Raji (cell line): ENCODE data around the gene WBP2NL.

Experiments used
- POLR2A ChIP-seq: IDR thresholded peaks from 2 replicates; pipeline ENCODE4 v1.6.1; 2011; ENCODE audit warnings: low read depth, low read length, control low read depth; ENCODE audit not compliant: insufficient read depth

WBP2NL gene

GRCh38 chr22:42052765-42053164 is 54.2 kb downstream of the WBP2NL start:
- TF ChIP-seq POLR2A, result no peak

- no peak for TF ChIP-seq POLR2A
These were observed 58.3 kb downstream of the WBP2NL start for GRCh38 chr22:42056757-42057511.

- TF ChIP-seq POLR2A, result no peak
These were observed 61.9 kb downstream of the WBP2NL start for GRCh38 chr22:42060489-42060888.

GRCh38 chr22:42061041-42061440 is 62.5 kb downstream of the WBP2NL start:
- no peak for TF ChIP-seq POLR2A

GRCh38 chr22:42062506-42063170 is 64.0 kb downstream of the WBP2NL start:
- TF ChIP-seq POLR2A, result no peak

GRCh38 chr22:42064629-42065028 is 66.0 kb downstream of the WBP2NL start:
- no peak for TF ChIP-seq POLR2A

- no peak for TF ChIP-seq POLR2A
These were observed 67.0 kb downstream of the WBP2NL start for GRCh38 chr22:42065438-42066125.

- no peak for TF ChIP-seq POLR2A
These were observed 67.7 kb downstream of the WBP2NL start for GRCh38 chr22:42066126-42066761.

GRCh38 chr22:42066937-42067336 is 68.3 kb downstream of the WBP2NL start:
- TF ChIP-seq POLR2A, result no peak

GRCh38 chr22:42067671-42068251 is 69.2 kb downstream of the WBP2NL start:
- TF ChIP-seq POLR2A, result no peak

GRCh38 chr22:42068291-42068690 is 69.7 kb downstream of the WBP2NL start:
- no peak for TF ChIP-seq POLR2A

- TF ChIP-seq POLR2A, result no peak
These were observed 71.4 kb downstream of the WBP2NL start for GRCh38 chr22:42069801-42070516.

GRCh38 chr22:42070517-42071422 is 72.2 kb downstream of the WBP2NL start, which contains the start of gene NAGA:
Gene NAGA (minus strand): TSS chr22:42070812. CDS start chr22:42070297, 515 bp downstream.
- TF ChIP-seq POLR2A, result peak; percentile 81
